ENCODE results near the gene MST1.
A peak's percentile ranks its signal among the peaks of the same experiment; 100 is the strongest.

The MST1 gene

GRCh38 chr3:49654955-49655556 is 34.2 kb downstream of the MST1 start:
- DNase-seq: peak; percentile 86

- no peak for DNase-seq
These were observed 35.0 kb downstream of the MST1 start for GRCh38 chr3:49654176-49654825.

- DNase-seq: no peak
These were observed 35.7 kb downstream of the MST1 start for GRCh38 chr3:49653621-49654020.

DNA sequence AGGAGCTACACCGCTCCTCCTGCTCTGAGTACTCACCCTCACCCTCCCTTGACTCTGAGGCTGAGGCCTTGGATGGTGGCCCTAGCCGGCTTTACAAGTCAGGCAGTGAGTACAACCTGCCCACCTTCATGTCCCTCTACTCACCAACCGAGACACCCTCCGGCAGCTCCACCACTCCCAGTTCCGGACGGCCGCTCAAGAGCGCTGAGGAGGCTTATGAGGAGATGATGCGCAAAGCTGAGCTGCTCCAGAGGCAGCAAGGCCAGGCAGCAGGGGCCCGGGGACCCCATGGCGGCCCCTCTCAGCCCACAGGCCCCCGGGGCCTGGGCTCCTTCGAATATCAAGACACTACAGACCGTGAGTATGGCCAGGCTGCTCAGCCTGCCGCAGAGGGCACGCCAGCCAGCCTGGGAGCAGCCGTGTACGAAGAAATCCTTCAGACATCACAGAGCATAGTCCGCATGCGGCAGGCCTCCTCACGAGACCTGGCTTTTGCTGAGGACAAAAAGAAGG is 36.3 kb downstream of the MST1 start:
- DNase-seq: no peak

DNA sequence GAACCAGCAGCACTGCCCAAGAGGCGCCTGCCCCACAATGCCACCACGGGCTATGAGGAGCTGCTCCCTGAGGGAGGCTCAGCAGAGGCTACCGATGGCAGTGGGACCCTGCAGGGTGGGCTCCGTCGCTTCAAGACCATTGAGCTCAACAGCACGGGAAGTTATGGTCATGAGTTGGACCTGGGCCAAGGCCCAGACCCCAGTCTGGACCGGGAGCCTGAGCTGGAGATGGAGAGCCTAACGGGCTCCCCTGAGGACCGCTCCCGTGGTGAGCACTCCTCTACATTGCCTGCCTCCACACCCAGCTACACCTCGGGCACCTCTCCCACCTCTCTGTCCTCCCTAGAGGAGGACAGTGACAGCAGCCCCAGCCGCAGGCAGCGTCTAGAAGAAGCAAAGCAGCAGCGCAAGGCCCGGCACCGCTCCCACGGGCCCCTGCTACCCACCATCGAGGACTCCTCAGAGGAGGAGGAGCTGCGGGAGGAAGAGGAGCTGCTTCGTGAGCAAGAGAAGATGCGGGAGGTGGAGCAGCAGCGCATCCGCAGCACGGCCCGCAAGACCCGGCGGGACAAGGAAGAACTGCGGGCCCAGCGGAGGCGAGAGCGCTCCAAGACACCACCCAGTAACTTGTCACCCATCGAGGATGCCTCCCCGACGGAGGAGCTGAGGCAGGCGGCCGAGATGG is 36.9 kb downstream of the MST1 start:
- DNase-seq: no peak

GRCh38 chr3:49650637-49651036 is 38.6 kb downstream of the MST1 start:
- DNase-seq: no peak

- no peak for DNase-seq
These were observed 39.1 kb downstream of the MST1 start for GRCh38 chr3:49650177-49650576.

- DNase-seq: no peak
These were observed 39.7 kb downstream of the MST1 start for GRCh38 chr3:49649576-49649975.

GRCh38 chr3:49648354-49649019 is 40.8 kb downstream of the MST1 start:
- DNase-seq: no peak

DNA sequence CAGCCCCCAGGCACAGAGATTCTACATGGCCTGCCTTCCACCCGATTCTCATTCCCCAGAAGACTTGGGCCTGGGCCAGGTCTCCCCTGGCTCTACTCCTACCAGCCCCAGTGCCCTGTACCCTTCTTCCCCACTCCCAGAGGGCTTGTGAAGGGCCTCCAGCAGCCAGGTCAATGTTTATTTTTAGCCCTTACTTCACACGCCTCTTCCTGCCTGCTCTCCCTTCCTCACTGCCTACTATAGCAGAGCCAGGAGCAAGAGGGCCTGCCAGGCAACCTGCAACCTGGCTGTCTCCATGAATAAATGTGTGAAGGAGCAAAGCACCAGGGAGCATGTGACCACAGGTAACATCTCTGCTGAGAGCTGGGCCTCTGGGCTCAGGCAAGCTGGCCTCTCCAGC is 41.5 kb downstream of the MST1 start:
- DNase-seq: peak; percentile 46

DNA sequence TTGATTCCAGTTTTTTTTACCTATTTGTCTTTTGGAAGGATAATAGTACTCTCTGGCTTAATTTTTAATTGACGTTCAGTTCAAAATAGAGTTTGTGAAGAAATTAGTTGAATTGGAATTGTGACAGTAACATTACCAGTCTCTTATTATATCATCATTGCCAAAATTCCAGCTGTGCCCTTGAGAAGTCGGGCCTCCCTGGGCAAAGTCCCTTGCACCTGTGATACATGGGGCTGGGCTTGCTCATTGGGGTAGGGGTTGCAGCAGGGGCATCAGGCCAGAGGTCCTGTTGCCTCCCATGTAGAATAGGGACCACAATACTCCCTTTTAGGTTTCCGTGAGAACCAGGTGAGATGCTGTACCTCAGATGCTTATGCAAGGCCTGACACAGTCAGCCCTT is 43.0 kb downstream of the MST1 start:
- no peak for DNase-seq

DNA sequence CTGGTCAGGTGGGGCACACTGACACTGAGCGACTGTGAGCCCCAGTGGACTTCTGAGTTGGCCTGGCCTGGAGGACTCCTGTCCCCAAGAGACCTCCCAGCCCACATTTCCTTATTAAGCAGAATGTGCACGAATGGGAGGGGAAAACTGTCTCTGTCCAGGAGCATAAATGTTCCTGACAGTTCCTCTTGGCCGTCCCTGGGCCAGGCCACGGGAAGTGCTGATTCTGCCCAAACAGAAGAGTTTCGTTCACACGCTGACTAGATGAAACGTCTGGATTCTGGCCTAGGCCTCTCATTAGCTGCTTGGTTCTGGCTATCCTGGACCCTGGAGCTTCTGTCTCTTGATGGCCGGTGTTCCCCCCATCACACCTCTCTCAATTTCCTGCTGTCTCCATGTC is 44.6 kb downstream of the MST1 start:
- no peak for DNase-seq

DNA sequence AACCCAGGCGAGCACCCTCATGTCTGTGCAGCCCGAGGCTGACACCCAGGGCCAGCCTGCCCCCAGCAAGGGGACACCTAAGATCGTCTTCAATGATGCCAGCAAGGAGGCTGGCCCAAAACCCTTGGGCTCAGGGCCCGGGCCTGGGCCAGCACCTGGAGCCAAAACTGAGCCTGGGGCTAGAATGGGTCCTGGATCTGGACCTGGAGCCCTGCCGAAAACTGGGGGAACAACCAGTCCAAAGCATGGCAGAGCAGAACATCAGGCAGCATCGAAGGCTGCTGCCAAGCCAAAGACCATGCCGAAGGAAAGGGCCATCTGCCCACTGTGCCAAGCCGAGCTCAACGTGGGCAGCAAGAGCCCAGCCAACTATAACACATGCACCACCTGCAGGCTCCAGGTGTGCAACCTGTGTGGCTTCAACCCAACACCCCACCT is 46.5 kb downstream of the MST1 start:
- DNase-seq: no peak

DNA sequence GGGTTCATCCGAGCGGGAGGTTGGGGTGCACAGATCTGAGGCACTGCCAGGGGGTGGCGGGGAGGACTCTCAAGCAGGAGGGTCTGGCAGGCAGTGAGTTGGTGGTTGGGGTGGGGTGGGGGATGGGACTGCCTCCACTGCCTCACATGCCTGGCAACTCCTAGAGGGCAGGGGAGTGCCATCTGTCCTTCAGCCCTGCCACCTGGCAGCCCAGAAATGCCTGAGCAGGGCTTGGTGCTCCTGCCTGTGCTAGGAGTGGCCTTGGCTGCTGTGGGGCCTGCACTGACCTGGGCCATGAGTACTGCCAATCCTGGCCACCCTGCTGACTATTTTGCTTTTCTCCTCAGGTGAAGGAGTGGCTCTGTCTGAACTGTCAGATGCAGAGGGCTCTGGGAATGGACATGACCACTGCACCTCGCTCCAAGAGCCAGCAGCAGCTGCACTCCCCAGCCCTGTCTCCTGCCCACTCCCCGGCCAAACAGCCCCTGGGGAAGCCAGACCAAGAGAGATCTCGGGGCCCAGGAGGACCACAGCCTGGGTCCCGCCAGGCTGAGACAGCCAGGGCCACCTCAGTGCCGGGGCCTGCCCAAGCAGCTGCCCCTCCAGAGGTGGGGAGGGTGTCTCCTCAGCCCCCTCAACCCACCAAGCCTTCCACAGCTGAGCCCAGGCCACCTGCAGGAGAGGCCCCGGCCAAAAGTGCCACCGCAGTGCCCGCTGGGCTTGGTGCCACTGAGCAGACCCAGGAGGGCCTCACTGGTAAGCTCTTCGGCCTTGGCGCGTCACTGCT is 47.2 kb downstream of the MST1 start:
- DNase-seq: no peak

- no peak for DNase-seq
These were observed 48.0 kb downstream of the MST1 start for GRCh38 chr3:49641292-49641691.

GRCh38 chr3:49639551-49639950 is 49.7 kb downstream of the MST1 start:
- no peak for DNase-seq

GRCh38 chr3:49638445-49638844 is 50.8 kb downstream of the MST1 start:
- DNase-seq: no peak

- no peak for DNase-seq
These were observed 52.2 kb downstream of the MST1 start for GRCh38 chr3:49636883-49637609.

- no peak for DNase-seq
These were observed 54.5 kb downstream of the MST1 start for GRCh38 chr3:49634736-49635135.

All from NCI-H2029 (cell line).